NOMO-1 treated with DMSO at 0.1 percent for 48 hours (cell line): ENCODE results near the gene TCIRG1.

Source experiments
- DNase-seq: peaks from one replicate; lab custom pipeline; 2025; ENCODE audit not compliant: unreplicated experiment; lab: John Stamatoyannopoulos, UW

TCIRG1 gene

GRCh38 chr11:68037411-68038225 is 1.2 kb upstream of the TCIRG1 start:
- DNase-seq, result no peak

- no peak for DNase-seq
These were observed 553 bp upstream of the TCIRG1 start for GRCh38 chr11:68038226-68038717.

- no peak for DNase-seq
These were observed 781 bp downstream of the TCIRG1 start for GRCh38 chr11:68039526-68040086.

GRCh38 chr11:68040101-68040956 is 1.5 kb downstream of the TCIRG1 start:
- peak; percentile 74 for DNase-seq

- DNase-seq, result no peak
These were observed 2.2 kb downstream of the TCIRG1 start for GRCh38 chr11:68040957-68041591.

GRCh38 chr11:68041617-68042218 is 2.9 kb downstream of the TCIRG1 start:
- no peak for DNase-seq

- no peak for DNase-seq
These were observed 3.6 kb downstream of the TCIRG1 start for GRCh38 chr11:68042219-68043028.

GRCh38 chr11:68043029-68043348 is 4.2 kb downstream of the TCIRG1 start:
- no peak for DNase-seq

- no peak for DNase-seq
These were observed 4.7 kb downstream of the TCIRG1 start for GRCh38 chr11:68043349-68044144.

GRCh38 chr11:68044145-68044813 is 5.5 kb downstream of the TCIRG1 start:
- DNase-seq, result no peak

- DNase-seq, result no peak
These were observed 6.1 kb downstream of the TCIRG1 start for GRCh38 chr11:68044898-68045351.

- DNase-seq, result no peak
These were observed 8.8 kb downstream of the TCIRG1 start for GRCh38 chr11:68047437-68048290.

- DNase-seq, result no peak
These were observed 10.1 kb downstream of the TCIRG1 start for GRCh38 chr11:68048681-68049508.

- no peak for DNase-seq
These were observed 10.9 kb downstream of the TCIRG1 start for GRCh38 chr11:68049509-68050370.

GRCh38 chr11:68050371-68050841 is 11.6 kb downstream of the TCIRG1 start:
- DNase-seq, result no peak
